MM.1S (cell line): ENCODE data around the gene ADARB2.

Experiments used
- EZH2 ChIP-seq: fragments of 300-600 bp; sonication (generic); optimal IDR thresholded peaks from 2 replicates; pipeline ENCODE3; 2017; ENCODE audit warnings: low read depth, mild to moderate bottlenecking, antibody characterized with exemption, low read length, mixed read lengths
- EZH2phosphoT487 ChIP-seq: fragments of 300-600 bp; sonication (generic); IDR thresholded peaks from 2 replicates; pipeline ENCODE4 v1.6.1; 2018; ENCODE audit warnings: antibody characterized with exemption, low read length
- TF ChIP-seq, protein P1 (sequence below): fragments of 300-600 bp; sonication (generic); IDR thresholded peaks from 2 replicates; pipeline ENCODE4 v1.5.1; 2016; ENCODE audit warnings: antibody characterized with exemption, low read length, mixed read lengths

DNA sequence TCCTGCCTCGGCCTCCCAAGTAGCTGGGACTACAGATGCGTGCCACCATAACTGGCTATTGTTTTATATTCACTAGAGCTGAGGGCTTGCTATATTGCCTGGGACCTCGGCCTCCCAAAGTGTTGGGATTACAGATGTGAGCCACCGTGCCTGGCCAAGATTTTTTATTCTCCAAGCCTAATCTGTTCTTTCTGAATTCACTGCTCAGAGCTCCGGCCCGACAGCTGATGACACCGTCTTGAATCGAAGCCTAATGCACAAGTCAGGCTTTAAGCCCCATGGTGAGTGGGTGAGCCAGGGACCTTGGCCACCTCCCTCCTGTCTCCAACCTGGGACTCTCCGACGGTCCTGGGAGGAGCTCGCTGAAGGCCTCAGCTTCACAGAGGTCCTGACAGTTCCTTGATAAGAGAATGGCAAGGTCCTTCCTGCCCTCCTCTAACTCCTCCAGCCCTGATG lies 342.3 kb downstream of the ADARB2 start:
- TF ChIP-seq, protein P1, sequence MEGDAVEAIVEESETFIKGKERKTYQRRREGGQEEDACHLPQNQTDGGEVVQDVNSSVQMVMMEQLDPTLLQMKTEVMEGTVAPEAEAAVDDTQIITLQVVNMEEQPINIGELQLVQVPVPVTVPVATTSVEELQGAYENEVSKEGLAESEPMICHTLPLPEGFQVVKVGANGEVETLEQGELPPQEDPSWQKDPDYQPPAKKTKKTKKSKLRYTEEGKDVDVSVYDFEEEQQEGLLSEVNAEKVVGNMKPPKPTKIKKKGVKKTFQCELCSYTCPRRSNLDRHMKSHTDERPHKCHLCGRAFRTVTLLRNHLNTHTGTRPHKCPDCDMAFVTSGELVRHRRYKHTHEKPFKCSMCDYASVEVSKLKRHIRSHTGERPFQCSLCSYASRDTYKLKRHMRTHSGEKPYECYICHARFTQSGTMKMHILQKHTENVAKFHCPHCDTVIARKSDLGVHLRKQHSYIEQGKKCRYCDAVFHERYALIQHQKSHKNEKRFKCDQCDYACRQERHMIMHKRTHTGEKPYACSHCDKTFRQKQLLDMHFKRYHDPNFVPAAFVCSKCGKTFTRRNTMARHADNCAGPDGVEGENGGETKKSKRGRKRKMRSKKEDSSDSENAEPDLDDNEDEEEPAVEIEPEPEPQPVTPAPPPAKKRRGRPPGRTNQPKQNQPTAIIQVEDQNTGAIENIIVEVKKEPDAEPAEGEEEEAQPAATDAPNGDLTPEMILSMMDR = no peak
- TF ChIP-seq EZH2 = no peak
- TF ChIP-seq EZH2phosphoT487 = no peak
